ENCODE data around the gene TMEM44.

TMEM44 gene

GRCh38 chr3:194570898-194571297 lies 62.3 kb downstream of the TMEM44 start:
- H3F3A ChIP-seq (ENCODE audit: insufficient read depth): no peaks in the 10 kb centered on the region
- no peaks in the 10 kb centered on the region for H3K79me2 ChIP-seq (ENCODE audit: insufficient read depth, low read length)
- H3K9me2 ChIP-seq (replicated peaks; ENCODE audit: insufficient read depth, low read length): no peaks in the 10 kb centered on the region
- H3K9ac ChIP-seq (ENCODE audit: low read length): no peak overlapping the region
- no peaks in the 10 kb centered on the region for H3K9me3 ChIP-seq (ENCODE audit: insufficient read depth, low read length)
- H3K36me3 ChIP-seq (ENCODE audit: low read length): no peaks in the 10 kb centered on the region
- no peak for TF ChIP-seq EZH2phosphoT487 (conservative IDR thresholded peaks at IDR 0.05; ENCODE audit: low read length)
- TF ChIP-seq, protein P1, sequence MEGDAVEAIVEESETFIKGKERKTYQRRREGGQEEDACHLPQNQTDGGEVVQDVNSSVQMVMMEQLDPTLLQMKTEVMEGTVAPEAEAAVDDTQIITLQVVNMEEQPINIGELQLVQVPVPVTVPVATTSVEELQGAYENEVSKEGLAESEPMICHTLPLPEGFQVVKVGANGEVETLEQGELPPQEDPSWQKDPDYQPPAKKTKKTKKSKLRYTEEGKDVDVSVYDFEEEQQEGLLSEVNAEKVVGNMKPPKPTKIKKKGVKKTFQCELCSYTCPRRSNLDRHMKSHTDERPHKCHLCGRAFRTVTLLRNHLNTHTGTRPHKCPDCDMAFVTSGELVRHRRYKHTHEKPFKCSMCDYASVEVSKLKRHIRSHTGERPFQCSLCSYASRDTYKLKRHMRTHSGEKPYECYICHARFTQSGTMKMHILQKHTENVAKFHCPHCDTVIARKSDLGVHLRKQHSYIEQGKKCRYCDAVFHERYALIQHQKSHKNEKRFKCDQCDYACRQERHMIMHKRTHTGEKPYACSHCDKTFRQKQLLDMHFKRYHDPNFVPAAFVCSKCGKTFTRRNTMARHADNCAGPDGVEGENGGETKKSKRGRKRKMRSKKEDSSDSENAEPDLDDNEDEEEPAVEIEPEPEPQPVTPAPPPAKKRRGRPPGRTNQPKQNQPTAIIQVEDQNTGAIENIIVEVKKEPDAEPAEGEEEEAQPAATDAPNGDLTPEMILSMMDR (IDR thresholded peaks at IDR 0.05; ENCODE audit: insufficient read depth, low read length, poor library complexity, severe bottlenecking): no peak
- H3K4me2 ChIP-seq (ENCODE audit: low read depth, low read length, poor library complexity, severe bottlenecking): no peak overlapping the region
- no peaks in the 10 kb centered on the region for H4K20me1 ChIP-seq (ENCODE audit: low read depth, low read length)
- H3K27ac ChIP-seq (ENCODE audit: low read depth, low read length): no peak overlapping the region
- H3K27me3 ChIP-seq (ENCODE audit: low read length): no peaks in the 10 kb centered on the region
- H2AFZ ChIP-seq (ENCODE audit: low read depth, low read length, severe bottlenecking): no peak overlapping the region
- H3K4me3 ChIP-seq (ENCODE audit: insufficient read depth, low read length, poor library complexity, severe bottlenecking): no peak overlapping the region

GRCh38 chr3:194570235-194570634 lies 63.0 kb downstream of the TMEM44 start:
- H3K4me3 ChIP-seq (ENCODE audit: insufficient read depth, low read length, poor library complexity, severe bottlenecking): no peak overlapping the region
- H3K36me3 ChIP-seq (ENCODE audit: low read length): no peaks in the 10 kb centered on the region
- no peaks in the 10 kb centered on the region for H3K9me2 ChIP-seq (replicated peaks; ENCODE audit: insufficient read depth, low read length)
- TF ChIP-seq, protein P1 (IDR thresholded peaks at IDR 0.05; ENCODE audit: insufficient read depth, low read length, poor library complexity, severe bottlenecking): no peak
- no peak for TF ChIP-seq EZH2phosphoT487 (conservative IDR thresholded peaks at IDR 0.05; ENCODE audit: low read length)
- H3K9me3 ChIP-seq (ENCODE audit: insufficient read depth, low read length): no peaks in the 10 kb centered on the region
- H2AFZ ChIP-seq (ENCODE audit: low read depth, low read length, severe bottlenecking): no peak overlapping the region
- no peaks in the 10 kb centered on the region for H3F3A ChIP-seq (ENCODE audit: insufficient read depth)
- H3K27ac ChIP-seq (ENCODE audit: low read depth, low read length): no peak overlapping the region
- H3K4me2 ChIP-seq (ENCODE audit: low read depth, low read length, poor library complexity, severe bottlenecking): no peak overlapping the region
- no peaks in the 10 kb centered on the region for H4K20me1 ChIP-seq (ENCODE audit: low read depth, low read length)
- no peak overlapping the region for H3K9ac ChIP-seq (ENCODE audit: low read length)
- no peaks in the 10 kb centered on the region for H3K27me3 ChIP-seq (ENCODE audit: low read length)
- H3K79me2 ChIP-seq (ENCODE audit: insufficient read depth, low read length): no peaks in the 10 kb centered on the region

GRCh38 chr3:194569252-194569651 lies 64.0 kb downstream of the TMEM44 start:
- H3K79me2 ChIP-seq (ENCODE audit: insufficient read depth, low read length): no peaks in the 10 kb centered on the region
- TF ChIP-seq, protein P1 (IDR thresholded peaks at IDR 0.05; ENCODE audit: insufficient read depth, low read length, poor library complexity, severe bottlenecking): no peak
- TF ChIP-seq EZH2phosphoT487 (conservative IDR thresholded peaks at IDR 0.05; ENCODE audit: low read length): no peak
- no peaks in the 10 kb centered on the region for H3K36me3 ChIP-seq (ENCODE audit: low read length)
- H4K20me1 ChIP-seq (ENCODE audit: low read depth, low read length): no peaks in the 10 kb centered on the region
- no peak overlapping the region for H3K4me3 ChIP-seq (ENCODE audit: insufficient read depth, low read length, poor library complexity, severe bottlenecking)
- H3K9ac ChIP-seq (ENCODE audit: low read length): no peak overlapping the region
- H3K27ac ChIP-seq (ENCODE audit: low read depth, low read length): no peak overlapping the region
- H3F3A ChIP-seq (ENCODE audit: insufficient read depth): no peaks in the 10 kb centered on the region
- H2AFZ ChIP-seq (ENCODE audit: low read depth, low read length, severe bottlenecking): no peak overlapping the region
- no peaks in the 10 kb centered on the region for H3K9me3 ChIP-seq (ENCODE audit: insufficient read depth, low read length)
- H3K27me3 ChIP-seq (ENCODE audit: low read length): no peaks in the 10 kb centered on the region
- H3K9me2 ChIP-seq (replicated peaks; ENCODE audit: insufficient read depth, low read length): no peaks in the 10 kb centered on the region
- no peak overlapping the region for H3K4me2 ChIP-seq (ENCODE audit: low read depth, low read length, poor library complexity, severe bottlenecking)
